GM23338 (cell line): ENCODE measurements around the gene CAPN14.

ENCODE experiments used
- CTCF ChIP-seq, 2 experiments: fragments of 200-600 bp in 1 of 2; sonication (generic) in 1 of 2; conservative IDR thresholded peaks; 2 replicates each; pipeline versions ENCODE4 v1.5.1 to v1.6.1; 2016 to 2017; ENCODE audit warnings: antibody characterized with exemption in 2 of 2, low read depth in 2 of 2, mild to moderate bottlenecking in 2 of 2, moderate library complexity in 1 of 2
- EZH2 ChIP-seq: fragments of 200-600 bp; sonication (generic); IDR thresholded peaks from one replicate; pipeline ENCODE4 v1.8.0; 2017; ENCODE audit warnings: antibody characterized with exemption, mild to moderate bottlenecking, low read depth; ENCODE audit not compliant: unreplicated experiment
- EZH2phosphoT487 ChIP-seq: fragments of 200-600 bp; sonication (generic); IDR thresholded peaks from one replicate; pipeline ENCODE4 v1.8.1; 2018; ENCODE audit warnings: antibody characterized with exemption; ENCODE audit not compliant: unreplicated experiment
- POLR2AphosphoS5 ChIP-seq: IDR thresholded peaks from 2 replicates; pipeline ENCODE4 v1.6.1; 2016; ENCODE audit warnings: antibody characterized with exemption, low read depth
- ZNF331 ChIP-seq: fragments of 250-450 bp; sonication (Bioruptor Pico); IDR thresholded peaks from 2 replicates; pipeline ENCODE4 v1.5.0; 2020; ENCODE audit warnings: low read depth, mild to moderate bottlenecking, moderate library complexity

- no peak for TF ChIP-seq ZNF331 (CRISPR knock-in tag)
- TF ChIP-seq EZH2phosphoT487: no peak
- TF ChIP-seq CTCF (conservative IDR thresholded peaks at IDR 0.05; ENCODE audit: low read depth in 2 of 2): no peak
- no peak for TF ChIP-seq POLR2AphosphoS5
- no peak for TF ChIP-seq EZH2
Observed at GRCh38 chr2:31187166-31187565, 30.1 kb downstream of the CAPN14 start.
